Mesenchymal stem cell (in vitro differentiated cells and primary cell): Measurements from ENCODE around the gene HDAC6.
"Not testable (repeated sequence)": the region's sequence is repeated elsewhere in the genome, so short reads cannot be mapped to it uniquely, and the experiment has no call there.

Source experiments
- DNase-seq: peaks from one replicate; pipeline ENCODE4 v3.0.0-alpha.2; 2013
- H2AFZ ChIP-seq: one replicate; pipeline ENCODE4 v1.6.1; 2013; ENCODE audit warnings: low read depth, mild to moderate bottlenecking, control low read depth, inconsistent platforms, low read length, moderate library complexity
- H2AK5ac ChIP-seq: 2 replicates; pipeline ENCODE4 v1.6.1; 2013; ENCODE audit warnings: low read length, moderate library complexity, mild to moderate bottlenecking, inconsistent platforms; ENCODE audit not compliant: severe bottlenecking
- H2BK120ac ChIP-seq: one replicate; pipeline ENCODE4 v1.6.1; 2013; ENCODE audit warnings: low read depth, mild to moderate bottlenecking, inconsistent platforms, low read length, moderate library complexity
- H2BK12ac ChIP-seq, 2 experiments: one replicate each; pipeline ENCODE4 v1.6.1; 2013; ENCODE audit warnings: inconsistent platforms in 2 of 2, low read length in 2 of 2, mild to moderate bottlenecking in 2 of 2, moderate library complexity in 2 of 2, control low read depth in 1 of 2
- H2BK15ac ChIP-seq: one replicate; pipeline ENCODE4 v1.6.1; 2013; ENCODE audit warnings: mild to moderate bottlenecking, low read depth, inconsistent platforms; ENCODE audit not compliant: poor library complexity, severe bottlenecking
- H2BK5ac ChIP-seq: 2 replicates; pipeline ENCODE4 v1.6.1; 2013; ENCODE audit warnings: low read depth, mild to moderate bottlenecking, low read length, control low read depth, inconsistent platforms; ENCODE audit not compliant: poor library complexity, severe bottlenecking
- H3K14ac ChIP-seq, 2 experiments: one replicate each; pipeline ENCODE4 v1.6.1; 2013; ENCODE audit warnings: inconsistent platforms in 2 of 2, low read length in 2 of 2, control low read depth in 1 of 2, mild to moderate bottlenecking in 1 of 2, moderate library complexity in 1 of 2
- H3K18ac ChIP-seq, 2 experiments: one replicate each; pipeline ENCODE4 v1.6.1; 2013; ENCODE audit warnings: inconsistent platforms in 2 of 2, low read length in 2 of 2, control low read depth in 1 of 2, low read depth in 1 of 2, mild to moderate bottlenecking in 1 of 2
- H3K23ac ChIP-seq, 2 experiments: one replicate each; pipeline ENCODE4 v1.6.1; 2013; ENCODE audit warnings: inconsistent platforms in 2 of 2, low read length in 2 of 2, mild to moderate bottlenecking in 2 of 2, moderate library complexity in 2 of 2, control low read depth in 1 of 2
- H3K27ac ChIP-seq: 2 replicates; pipeline ENCODE4 v1.5.1; 2013; ENCODE audit warnings: mild to moderate bottlenecking, moderate library complexity, low read length, control low read depth, inconsistent platforms; ENCODE audit not compliant: poor library complexity, severe bottlenecking
- H3K27me3 ChIP-seq, 2 experiments: 2 replicates each; pipeline versions ENCODE4 v1.6.1 to v1.7.0; 2013; ENCODE audit warnings: low read length in 2 of 2, mild to moderate bottlenecking in 2 of 2, moderate library complexity in 2 of 2, control low read depth in 1 of 2, inconsistent platforms in 1 of 2; ENCODE audit not compliant: control insufficient read depth in 1 of 2, insufficient read depth in 1 of 2
- H3K36me3 ChIP-seq, 2 experiments: 2 replicates each; pipeline versions ENCODE4 v1.6.1 to v1.7.0; 2013; ENCODE audit warnings: low read length in 2 of 2, control low read depth in 1 of 2, inconsistent platforms in 1 of 2, low read depth in 1 of 2, mild to moderate bottlenecking in 1 of 2; ENCODE audit not compliant: insufficient read depth in 2 of 2, control insufficient read depth in 1 of 2
- H3K4ac ChIP-seq, 2 experiments: one replicate each; pipeline ENCODE4 v1.6.1; 2013; ENCODE audit warnings: inconsistent platforms in 2 of 2, low read length in 2 of 2, mild to moderate bottlenecking in 2 of 2, moderate library complexity in 2 of 2, control low read depth in 1 of 2, low read depth in 1 of 2
- H3K4me1 ChIP-seq: 2 replicates; pipeline ENCODE4 v1.6.1; 2013; ENCODE audit warnings: low read depth, low read length, control low read depth; ENCODE audit not compliant: control insufficient read depth, insufficient read depth
- H3K4me2 ChIP-seq: 2 replicates; pipeline ENCODE4 v1.6.1; 2013; ENCODE audit warnings: low read length, mild to moderate bottlenecking, inconsistent platforms; ENCODE audit not compliant: poor library complexity, severe bottlenecking
- H3K4me3 ChIP-seq, 2 experiments: 2 replicates each; pipeline versions ENCODE4 v1.5.1 to v1.7.0; 2013; ENCODE audit warnings: low read length in 2 of 2, mild to moderate bottlenecking in 2 of 2, control low read depth in 1 of 2, low read depth in 1 of 2; ENCODE audit not compliant: insufficient read depth in 1 of 2
- H3K79me1 ChIP-seq: replicated peaks from 2 replicates; pipeline ENCODE4 v1.6.1; 2013; ENCODE audit warnings: mild to moderate bottlenecking, control low read depth, low read length, inconsistent platforms; ENCODE audit not compliant: poor library complexity, severe bottlenecking
- H3K9ac ChIP-seq: 2 replicates; pipeline ENCODE4 v1.7.0; 2013; ENCODE audit warnings: mild to moderate bottlenecking, low read length, moderate library complexity
- H3K9me3 ChIP-seq: 2 replicates; pipeline ENCODE4 v1.7.0; 2013; ENCODE audit warnings: mild to moderate bottlenecking, low read length; ENCODE audit not compliant: control insufficient read depth
- H4K8ac ChIP-seq: one replicate; pipeline ENCODE4 v1.6.1; 2013; ENCODE audit warnings: inconsistent platforms, mild to moderate bottlenecking, low read length, moderate library complexity
- H4K91ac ChIP-seq: one replicate; pipeline ENCODE4 v1.6.1; 2013; ENCODE audit warnings: mild to moderate bottlenecking, low read length, inconsistent platforms
- WGBS: methylation state at CpG from one replicate; pipeline ENCODE4 v1.1.7; 2013; ENCODE audit warnings: mixed read lengths; 5-methylcytosine and 5-hydroxymethylcytosine counted together

HDAC6 gene

DNA sequence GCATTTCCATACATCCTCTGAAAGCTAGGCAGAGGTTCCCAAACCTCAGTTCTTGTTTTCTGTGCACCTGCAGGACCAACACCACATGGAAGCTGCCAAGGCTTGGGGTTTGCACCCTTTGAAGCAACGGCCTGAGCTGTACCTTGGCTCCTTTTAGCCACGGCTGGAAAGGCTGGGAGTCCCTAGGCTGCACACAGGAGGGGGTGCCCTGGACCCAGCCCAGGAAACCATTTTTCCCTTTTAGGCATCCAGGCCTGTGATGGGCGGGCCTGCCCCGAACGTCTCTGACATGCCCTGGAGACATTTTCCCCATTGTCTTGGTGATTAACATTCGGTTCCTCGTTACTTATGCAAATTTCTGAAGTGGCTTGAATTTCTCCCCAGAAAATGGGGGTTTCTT lies 51.0 kb downstream of the HDAC6 start:
- no peak overlapping the region for H2BK120ac ChIP-seq
- H3K79me1 ChIP-seq: no peaks in the 10 kb centered on the region
- H3K4me1 ChIP-seq: no peaks in the 10 kb centered on the region
- no peaks in the 10 kb centered on the region for H3K36me3 ChIP-seq
- no peak overlapping the region for H2BK12ac ChIP-seq
- H2AK5ac ChIP-seq: no peak overlapping the region
- DNase-seq: no peak
- no peak overlapping the region for H2BK5ac ChIP-seq
- H2AFZ ChIP-seq: no peak overlapping the region
- WGBS: 84% methylated on average over 7 of the region's 7 CpGs
- H3K27ac ChIP-seq: no peak overlapping the region
- H3K9me3 ChIP-seq: no peaks in the 10 kb centered on the region
- no peak overlapping the region for H4K91ac ChIP-seq
- no peak overlapping the region for H3K14ac ChIP-seq
- H3K9ac ChIP-seq: no peak overlapping the region
- peaks cover 0 to 16% of the 10 kb centered on the region in 2 experiments for H3K27me3 ChIP-seq
- no peak overlapping the region for H3K4ac ChIP-seq
- no peak overlapping the region for H3K18ac ChIP-seq
- no peak overlapping the region for H2BK15ac ChIP-seq
- H3K23ac ChIP-seq: no peak overlapping the region
- no peak overlapping the region for H4K8ac ChIP-seq
- no peak overlapping the region for H3K4me3 ChIP-seq
- H3K4me2 ChIP-seq: no peak overlapping the region

DNA sequence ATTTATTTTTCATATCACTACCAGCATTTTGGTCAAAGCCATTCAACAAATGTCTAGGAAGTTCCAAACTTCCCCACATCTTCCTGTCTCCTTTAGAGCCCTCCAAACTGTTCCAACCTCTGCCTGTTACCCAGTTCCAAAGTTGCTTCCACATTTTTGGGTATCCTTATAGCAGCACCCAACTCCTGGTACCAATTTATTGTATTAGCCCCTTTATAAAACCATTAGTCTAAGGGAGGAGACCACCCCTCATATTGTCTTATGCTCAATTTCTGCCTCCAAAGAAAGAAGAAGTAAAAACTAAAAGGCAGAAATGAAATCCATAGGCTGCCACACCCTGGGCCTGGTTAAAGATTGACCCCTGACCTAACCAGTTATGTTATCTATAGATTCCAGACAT lies 51.6 kb downstream of the HDAC6 start:
- not testable (repeated sequence) for H2BK15ac ChIP-seq, H3K4me3 ChIP-seq, H4K8ac ChIP-seq, H3K14ac ChIP-seq, H3K36me3 ChIP-seq, H3K23ac ChIP-seq, H3K4ac ChIP-seq, H3K9ac ChIP-seq, H3K4me2 ChIP-seq, H2BK120ac ChIP-seq, H3K4me1 ChIP-seq, H3K18ac ChIP-seq, H2AK5ac ChIP-seq, H4K91ac ChIP-seq, H3K27ac ChIP-seq, H2AFZ ChIP-seq, H2BK5ac ChIP-seq, H2BK12ac ChIP-seq, DNase-seq, H3K9me3 ChIP-seq, H3K79me1 ChIP-seq
- peaks cover 0 to 16% of the 10 kb centered on the region in 2 experiments for H3K27me3 ChIP-seq

- not testable (repeated sequence) for H3K9me3 ChIP-seq, H3K4me1 ChIP-seq, H4K91ac ChIP-seq, H2AFZ ChIP-seq, H3K23ac ChIP-seq, H3K4ac ChIP-seq, H2BK12ac ChIP-seq, H2AK5ac ChIP-seq, H4K8ac ChIP-seq, H3K4me2 ChIP-seq, H3K14ac ChIP-seq, DNase-seq, H3K27ac ChIP-seq, H2BK120ac ChIP-seq, H3K9ac ChIP-seq, H3K79me1 ChIP-seq, H2BK5ac ChIP-seq, H3K36me3 ChIP-seq, H2BK15ac ChIP-seq, H3K18ac ChIP-seq, H3K4me3 ChIP-seq
- peaks cover 0 to 17% of the 10 kb centered on the region in 2 experiments for H3K27me3 ChIP-seq
- 93% methylated on average over 12 of the region's 12 CpGs for WGBS
Observed at GRCh38 chrX:48854121-48854804, 52.4 kb downstream of the HDAC6 start.

- no peaks in the 10 kb centered on the region for H3K36me3 ChIP-seq
- H3K4me1 ChIP-seq: no peaks in the 10 kb centered on the region
- peaks cover 0 to 20% of the 10 kb centered on the region in 2 experiments for H3K27me3 ChIP-seq
- no peak overlapping the region for H4K8ac ChIP-seq
- H2BK12ac ChIP-seq: no peak overlapping the region
- no peak overlapping the region for H2BK15ac ChIP-seq
- DNase-seq: peak; percentile 28
- no peak overlapping the region for H2AFZ ChIP-seq
- no peak overlapping the region for H2BK5ac ChIP-seq
- H3K14ac ChIP-seq: no peak overlapping the region
- H3K23ac ChIP-seq: no peak overlapping the region
- H3K18ac ChIP-seq: no peak overlapping the region
- no peak overlapping the region for H3K27ac ChIP-seq
- no peak overlapping the region for H2BK120ac ChIP-seq
- H3K4me3 ChIP-seq: no peak overlapping the region
- no peak overlapping the region for H4K91ac ChIP-seq
- no peaks in the 10 kb centered on the region for H3K79me1 ChIP-seq
- H3K4ac ChIP-seq: no peak overlapping the region
- H2AK5ac ChIP-seq: no peak overlapping the region
- no peaks in the 10 kb centered on the region for H3K9me3 ChIP-seq
- WGBS: 77% methylated on average over 2 of the region's 5 CpGs
- H3K4me2 ChIP-seq: no peak overlapping the region
- H3K9ac ChIP-seq: no peak overlapping the region
Observed at GRCh38 chrX:48854898-48855297, 53.0 kb downstream of the HDAC6 start.
